Mammary epithelial cell (primary cell): ENCODE measurements around the gene TUBG1.

Experiments used
- EZH2 ChIP-seq: IDR thresholded peaks from 2 replicates; pipeline ENCODE4 v1.6.1; 2012; ENCODE audit warnings: low read length, inconsistent platforms, borderline replicate concordance
- TF ChIP-seq, protein P1 (sequence below), 2 donors: IDR thresholded peaks in 1 of 2; conservative IDR thresholded peaks in 1 of 2; 2 replicates each; pipeline ENCODE4 v1.5.1; 2011 to 2012; ENCODE audit warnings: inconsistent platforms in 2 of 2, low read length in 2 of 2, mild to moderate bottlenecking in 2 of 2, control low read depth in 1 of 2, low read depth in 1 of 2; ENCODE audit not compliant: insufficient read depth in 1 of 2; ENCODE audit errors: extremely low read depth in 1 of 2

DNA sequence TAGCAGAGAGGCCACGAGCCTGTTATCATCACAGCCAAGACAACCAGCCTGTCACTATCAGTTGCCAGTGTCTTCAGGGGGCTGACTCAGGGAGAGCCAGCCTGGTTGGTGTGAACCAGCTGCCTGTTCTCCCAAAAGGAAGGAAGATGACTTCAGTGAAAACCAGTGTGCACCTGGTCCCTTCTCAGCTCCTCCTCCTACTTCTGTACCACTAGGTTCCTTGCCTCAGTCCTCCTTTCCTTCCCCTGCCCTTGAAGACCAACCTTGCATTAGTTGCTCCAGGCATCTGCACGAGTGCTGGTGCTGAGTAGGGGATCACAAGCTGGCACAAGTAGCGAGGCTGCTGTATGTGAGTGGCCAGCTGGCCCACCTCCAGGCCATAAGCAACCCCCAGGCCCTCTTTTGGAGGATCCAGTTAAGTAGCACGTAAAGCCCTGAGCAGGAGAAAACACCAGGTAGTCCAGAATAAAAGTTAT is 8.5 kb downstream of the TUBG1 start:
- TF ChIP-seq, protein P1, sequence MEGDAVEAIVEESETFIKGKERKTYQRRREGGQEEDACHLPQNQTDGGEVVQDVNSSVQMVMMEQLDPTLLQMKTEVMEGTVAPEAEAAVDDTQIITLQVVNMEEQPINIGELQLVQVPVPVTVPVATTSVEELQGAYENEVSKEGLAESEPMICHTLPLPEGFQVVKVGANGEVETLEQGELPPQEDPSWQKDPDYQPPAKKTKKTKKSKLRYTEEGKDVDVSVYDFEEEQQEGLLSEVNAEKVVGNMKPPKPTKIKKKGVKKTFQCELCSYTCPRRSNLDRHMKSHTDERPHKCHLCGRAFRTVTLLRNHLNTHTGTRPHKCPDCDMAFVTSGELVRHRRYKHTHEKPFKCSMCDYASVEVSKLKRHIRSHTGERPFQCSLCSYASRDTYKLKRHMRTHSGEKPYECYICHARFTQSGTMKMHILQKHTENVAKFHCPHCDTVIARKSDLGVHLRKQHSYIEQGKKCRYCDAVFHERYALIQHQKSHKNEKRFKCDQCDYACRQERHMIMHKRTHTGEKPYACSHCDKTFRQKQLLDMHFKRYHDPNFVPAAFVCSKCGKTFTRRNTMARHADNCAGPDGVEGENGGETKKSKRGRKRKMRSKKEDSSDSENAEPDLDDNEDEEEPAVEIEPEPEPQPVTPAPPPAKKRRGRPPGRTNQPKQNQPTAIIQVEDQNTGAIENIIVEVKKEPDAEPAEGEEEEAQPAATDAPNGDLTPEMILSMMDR (conservative IDR thresholded peaks at IDR 0.05 in 1 of 2, IDR thresholded peaks at IDR 0.05 in 1 of 2; ENCODE audit: extremely low read depth in 1 of 2, insufficient read depth in 1 of 2, low read depth in 1 of 2, low read length in 2 of 2) = no peak
- no peak for TF ChIP-seq EZH2
